ENCODE data around the gene PLK3.
"Not testable (repeated sequence)": the region's sequence is repeated elsewhere in the genome, so short reads cannot be mapped to it uniquely, and the experiment has no call there.

The PLK3 gene

GRCh38 chr1:44811234-44811633 lies 11.1 kb downstream of the PLK3 start:
- Histone ChIP-seq H3K4me1 (ENCODE audit: insufficient read depth, low read length, severe bottlenecking) (peaks cover 55% of the 10 kb centered on the region), H3K9me3 (ENCODE audit: low read length) (no peaks in the 10 kb centered on the region), H3K4me2 (ENCODE audit: low read length) (no peak overlapping the region), H2AFZ (ENCODE audit: low read length) (no peak overlapping the region), H3F3A (ENCODE audit: insufficient read depth, low read length) (no peaks in the 10 kb centered on the region), H3K36me3 (ENCODE audit: insufficient read depth, low read length) (no peaks in the 10 kb centered on the region), H3K4me3 (ENCODE audit: low read depth, low read length, poor library complexity, severe bottlenecking) (no peak overlapping the region), H3K9ac (ENCODE audit: low read length) (no peak overlapping the region), H3K27me3 (ENCODE audit: insufficient read depth, low read length) (no peaks in the 10 kb centered on the region), H4K20me1 (ENCODE audit: insufficient read depth, low read length) (no peaks in the 10 kb centered on the region), H3K9me2 (ENCODE audit: low read depth, low read length) (no peaks in the 10 kb centered on the region), H3K27ac (ENCODE audit: low read depth, low read length, poor library complexity, severe bottlenecking) (no peak overlapping the region), H3K79me2 (ENCODE audit: insufficient read depth, low read length) (no peaks in the 10 kb centered on the region)
- TF ChIP-seq EZH2 (IDR thresholded peaks at IDR 0.05; ENCODE audit: borderline replicate concordance, low read length): no peak
- TF ChIP-seq, protein P1, sequence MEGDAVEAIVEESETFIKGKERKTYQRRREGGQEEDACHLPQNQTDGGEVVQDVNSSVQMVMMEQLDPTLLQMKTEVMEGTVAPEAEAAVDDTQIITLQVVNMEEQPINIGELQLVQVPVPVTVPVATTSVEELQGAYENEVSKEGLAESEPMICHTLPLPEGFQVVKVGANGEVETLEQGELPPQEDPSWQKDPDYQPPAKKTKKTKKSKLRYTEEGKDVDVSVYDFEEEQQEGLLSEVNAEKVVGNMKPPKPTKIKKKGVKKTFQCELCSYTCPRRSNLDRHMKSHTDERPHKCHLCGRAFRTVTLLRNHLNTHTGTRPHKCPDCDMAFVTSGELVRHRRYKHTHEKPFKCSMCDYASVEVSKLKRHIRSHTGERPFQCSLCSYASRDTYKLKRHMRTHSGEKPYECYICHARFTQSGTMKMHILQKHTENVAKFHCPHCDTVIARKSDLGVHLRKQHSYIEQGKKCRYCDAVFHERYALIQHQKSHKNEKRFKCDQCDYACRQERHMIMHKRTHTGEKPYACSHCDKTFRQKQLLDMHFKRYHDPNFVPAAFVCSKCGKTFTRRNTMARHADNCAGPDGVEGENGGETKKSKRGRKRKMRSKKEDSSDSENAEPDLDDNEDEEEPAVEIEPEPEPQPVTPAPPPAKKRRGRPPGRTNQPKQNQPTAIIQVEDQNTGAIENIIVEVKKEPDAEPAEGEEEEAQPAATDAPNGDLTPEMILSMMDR (IDR thresholded peaks at IDR 0.05; ENCODE audit: low read length): no peak

DNA sequence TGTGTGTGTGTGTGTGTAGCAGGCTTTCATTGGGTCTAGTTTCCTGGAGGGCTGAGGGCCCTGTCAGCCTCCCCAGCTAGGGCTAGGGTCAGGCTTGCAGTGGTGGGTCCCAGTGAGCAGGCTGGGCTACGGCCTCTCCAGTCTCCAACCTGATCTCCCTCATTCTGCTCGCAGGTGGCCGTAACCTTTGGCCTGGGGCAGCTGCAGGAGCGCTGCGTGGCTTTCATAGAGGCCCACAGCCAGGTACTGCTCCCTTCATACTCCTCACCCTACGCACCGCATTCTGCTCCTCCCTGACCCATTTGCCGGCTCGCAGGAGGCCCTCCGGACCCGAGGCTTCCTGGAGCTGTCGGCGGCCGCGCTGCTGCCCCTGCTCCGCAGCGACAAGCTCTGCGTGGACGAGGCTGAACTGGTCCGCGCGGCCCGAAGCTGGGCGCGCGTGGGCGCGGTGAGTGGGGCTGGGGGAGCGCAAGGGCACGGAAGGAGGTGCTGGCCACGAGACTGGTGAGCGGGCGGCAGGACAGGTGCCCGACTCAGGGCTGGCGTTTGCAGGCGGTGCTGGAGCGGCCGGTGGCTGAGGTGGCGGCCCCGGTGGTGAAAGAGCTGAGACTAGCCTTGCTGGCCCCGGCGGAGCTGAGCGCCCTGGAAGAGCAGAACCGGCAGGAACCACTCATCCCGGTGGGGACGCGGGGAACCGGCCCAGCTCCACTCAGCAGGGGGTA lies 12.8 kb downstream of the PLK3 start:
- no peaks in the 10 kb centered on the region for H4K20me1 ChIP-seq (ENCODE audit: insufficient read depth, low read length)
- no peaks in the 10 kb centered on the region for H3F3A ChIP-seq (ENCODE audit: insufficient read depth, low read length)
- H3K9ac ChIP-seq (ENCODE audit: low read length): peak overlapping the region; percentile 92
- no peaks in the 10 kb centered on the region for H3K79me2 ChIP-seq (ENCODE audit: insufficient read depth, low read length)
- no peaks in the 10 kb centered on the region for H3K36me3 ChIP-seq (ENCODE audit: insufficient read depth, low read length)
- H3K4me1 ChIP-seq (ENCODE audit: insufficient read depth, low read length, severe bottlenecking): peaks cover 44% of the 10 kb centered on the region
- H3K9me2 ChIP-seq (ENCODE audit: low read depth, low read length): no peaks in the 10 kb centered on the region
- no peak overlapping the region for H3K27ac ChIP-seq (ENCODE audit: low read depth, low read length, poor library complexity, severe bottlenecking)
- H3K4me3 ChIP-seq (ENCODE audit: low read depth, low read length, poor library complexity, severe bottlenecking): peak overlapping the region; percentile 68
- TF ChIP-seq EZH2 (IDR thresholded peaks at IDR 0.05; ENCODE audit: borderline replicate concordance, low read length): no peak
- TF ChIP-seq, protein P1 (IDR thresholded peaks at IDR 0.05; ENCODE audit: low read length): no peak
- H3K4me2 ChIP-seq (ENCODE audit: low read length): peak overlapping the region; percentile 89
- H2AFZ ChIP-seq (ENCODE audit: low read length): 0 out of 2 replicates have a peak overlapping the region, but pooled peaks have one; percentile 39
- H3K27me3 ChIP-seq (ENCODE audit: insufficient read depth, low read length): no peaks in the 10 kb centered on the region
- H3K9me3 ChIP-seq (ENCODE audit: low read length): no peaks in the 10 kb centered on the region

- not testable (repeated sequence) for H3K9ac ChIP-seq (ENCODE audit: low read length); H3K27me3 ChIP-seq (ENCODE audit: insufficient read depth, low read length); H2AFZ ChIP-seq (ENCODE audit: low read length); H4K20me1 ChIP-seq (ENCODE audit: insufficient read depth, low read length); H3K79me2 ChIP-seq (ENCODE audit: insufficient read depth, low read length); H3K9me2 ChIP-seq (ENCODE audit: low read depth, low read length); H3K27ac ChIP-seq (ENCODE audit: low read depth, low read length, poor library complexity, severe bottlenecking); H3K36me3 ChIP-seq (ENCODE audit: insufficient read depth, low read length); H3K4me2 ChIP-seq (ENCODE audit: low read length); H3K9me3 ChIP-seq (ENCODE audit: low read length); H3F3A ChIP-seq (ENCODE audit: insufficient read depth, low read length); H3K4me3 ChIP-seq (ENCODE audit: low read depth, low read length, poor library complexity, severe bottlenecking)
- peaks cover 35% of the 10 kb centered on the region for H3K4me1 ChIP-seq (ENCODE audit: insufficient read depth, low read length, severe bottlenecking)
Measured at GRCh38 chr1:44815926-44816325, 15.7 kb downstream of the PLK3 start.

- H3K9me2 ChIP-seq (ENCODE audit: low read depth, low read length): no peaks in the 10 kb centered on the region
- H3K4me1 ChIP-seq (ENCODE audit: insufficient read depth, low read length, severe bottlenecking): peaks cover 35% of the 10 kb centered on the region
- no peaks in the 10 kb centered on the region for H3K79me2 ChIP-seq (ENCODE audit: insufficient read depth, low read length)
- no peak overlapping the region for H3K9ac ChIP-seq (ENCODE audit: low read length)
- no peaks in the 10 kb centered on the region for H4K20me1 ChIP-seq (ENCODE audit: insufficient read depth, low read length)
- H3K4me3 ChIP-seq (ENCODE audit: low read depth, low read length, poor library complexity, severe bottlenecking): no peak overlapping the region
- H2AFZ ChIP-seq (ENCODE audit: low read length): no peak overlapping the region
- H3K4me2 ChIP-seq (ENCODE audit: low read length): no peak overlapping the region
- no peaks in the 10 kb centered on the region for H3F3A ChIP-seq (ENCODE audit: insufficient read depth, low read length)
- no peaks in the 10 kb centered on the region for H3K36me3 ChIP-seq (ENCODE audit: insufficient read depth, low read length)
- H3K27me3 ChIP-seq (ENCODE audit: insufficient read depth, low read length): no peaks in the 10 kb centered on the region
- no peak overlapping the region for H3K27ac ChIP-seq (ENCODE audit: low read depth, low read length, poor library complexity, severe bottlenecking)
- H3K9me3 ChIP-seq (ENCODE audit: low read length): no peaks in the 10 kb centered on the region
- TF ChIP-seq, protein P1 (IDR thresholded peaks at IDR 0.05; ENCODE audit: low read length): no peak
Measured at GRCh38 chr1:44817307-44817706, 17.1 kb downstream of the PLK3 start.
